Neural cell (in vitro differentiated cells): ENCODE results near the gene PAN3.

Experiments
- EP300 ChIP-seq: fragments of 450-650 bp; conservative IDR thresholded peaks from 2 replicates; pipeline ENCODE4 v1.6.1; 2014; ENCODE audit warnings: antibody characterized with exemption, mild to moderate bottlenecking, moderate library complexity; ENCODE audit not compliant: poor library complexity, severe bottlenecking
- SMC3 ChIP-seq: fragments of 450-650 bp; conservative IDR thresholded peaks from 2 replicates; pipeline ENCODE4 v1.6.1; 2014; ENCODE audit warnings: antibody characterized with exemption, mild to moderate bottlenecking, moderate library complexity; ENCODE audit not compliant: poor library complexity

DNA sequence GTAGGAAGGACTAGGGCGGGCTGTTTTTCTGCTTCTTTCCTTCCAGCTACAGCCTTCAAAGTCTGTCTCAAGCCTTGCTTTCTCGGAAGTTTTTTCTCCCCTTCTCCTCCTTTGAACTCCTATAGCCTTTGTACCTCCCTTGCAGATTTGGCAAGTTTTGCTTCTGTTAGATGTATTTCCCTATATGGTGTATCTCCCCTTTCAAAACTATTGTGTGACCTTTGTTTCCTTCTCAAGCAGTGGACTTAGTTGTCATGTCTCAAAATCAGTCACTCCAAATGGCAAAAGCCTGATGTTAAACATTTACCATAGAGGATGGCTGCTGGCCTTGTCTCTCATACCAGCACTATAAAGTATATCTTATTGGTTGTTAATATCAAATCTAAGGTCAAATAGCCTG lies 203.9 kb downstream of the PAN3 start:
- TF ChIP-seq SMC3 = no peak
- TF ChIP-seq EP300 = no peak
